ENCODE measurements around the gene GLB1L3.

GLB1L3 gene

GRCh38 chr11:134236834-134237556, 39.2 kb upstream of the GLB1L3 start:
- H3K4me1 ChIP-seq (ENCODE audit: control insufficient read depth in 1 of 2, insufficient read depth in 2 of 2, low read length in 2 of 2): no peaks in the 10 kb centered on the region

GRCh38 chr11:134237557-134237922, 38.6 kb upstream of the GLB1L3 start:
- H3K27me3 ChIP-seq (ENCODE audit: control insufficient read depth in 1 of 2, insufficient read depth in 2 of 2, low read length in 2 of 2): no peaks in the 10 kb centered on the region
- H3K27ac ChIP-seq (ENCODE audit: low read depth, low read length): no peak overlapping the region
- H3K4me1 ChIP-seq (ENCODE audit: control insufficient read depth in 1 of 2, insufficient read depth in 2 of 2, low read length in 2 of 2): no peaks in the 10 kb centered on the region
- H3K9me3 ChIP-seq (ENCODE audit: control insufficient read depth in 1 of 2, low read length in 2 of 2): no peaks in the 10 kb centered on the region
- H3K36me3 ChIP-seq (ENCODE audit: control insufficient read depth in 1 of 2, insufficient read depth in 2 of 2, low read length in 2 of 2): peaks cover 35 to 51% of the 10 kb centered on the region in 2 donors
- no peak overlapping the region for H3K4me3 ChIP-seq (ENCODE audit: low read depth in 1 of 2, low read length in 2 of 2)
- H3K9ac ChIP-seq (ENCODE audit: low read depth in 1 of 2, low read length in 2 of 2): no peak overlapping the region

More at GRCh38 chr11:134236834-134237556, 39.2 kb upstream of the GLB1L3 start:
- no peak overlapping the region for H3K4me3 ChIP-seq (ENCODE audit: low read depth in 1 of 2, low read length in 2 of 2)
- H3K27me3 ChIP-seq (ENCODE audit: control insufficient read depth in 1 of 2, insufficient read depth in 2 of 2, low read length in 2 of 2): no peaks in the 10 kb centered on the region
- H3K27ac ChIP-seq (ENCODE audit: low read depth, low read length): no peak overlapping the region
- H3K9me3 ChIP-seq (ENCODE audit: control insufficient read depth in 1 of 2, low read length in 2 of 2): no peaks in the 10 kb centered on the region
- no peak overlapping the region for H3K9ac ChIP-seq (ENCODE audit: low read depth in 1 of 2, low read length in 2 of 2)
- peaks cover 29 to 46% of the 10 kb centered on the region in 2 donors for H3K36me3 ChIP-seq (ENCODE audit: control insufficient read depth in 1 of 2, insufficient read depth in 2 of 2, low read length in 2 of 2)

GRCh38 chr11:134238956-134239355, 37.2 kb upstream of the GLB1L3 start:
- Histone ChIP-seq H3K27ac (ENCODE audit: low read depth, low read length) (no peak overlapping the region), H3K9me3 (ENCODE audit: control insufficient read depth in 1 of 2, low read length in 2 of 2) (no peaks in the 10 kb centered on the region), H3K4me1 (ENCODE audit: control insufficient read depth in 1 of 2, insufficient read depth in 2 of 2, low read length in 2 of 2) (no peaks in the 10 kb centered on the region), H3K27me3 (ENCODE audit: control insufficient read depth in 1 of 2, insufficient read depth in 2 of 2, low read length in 2 of 2) (no peaks in the 10 kb centered on the region), H3K4me3 (ENCODE audit: low read depth in 1 of 2, low read length in 2 of 2) (no peak overlapping the region), H3K36me3 (ENCODE audit: control insufficient read depth in 1 of 2, insufficient read depth in 2 of 2, low read length in 2 of 2) (peaks cover 48 to 66% of the 10 kb centered on the region in 2 donors), H3K9ac (ENCODE audit: low read depth in 1 of 2, low read length in 2 of 2) (no peak overlapping the region)

GRCh38 chr11:134240592-134240991, 35.6 kb upstream of the GLB1L3 start:
- Histone ChIP-seq H3K9ac (ENCODE audit: low read depth in 1 of 2, low read length in 2 of 2) (no peak overlapping the region), H3K9me3 (ENCODE audit: control insufficient read depth in 1 of 2, low read length in 2 of 2) (no peaks in the 10 kb centered on the region), H3K27ac (ENCODE audit: low read depth, low read length) (no peak overlapping the region), H3K4me3 (ENCODE audit: low read depth in 1 of 2, low read length in 2 of 2) (no peak overlapping the region), H3K36me3 (ENCODE audit: control insufficient read depth in 1 of 2, insufficient read depth in 2 of 2, low read length in 2 of 2) (peaks cover 51 to 74% of the 10 kb centered on the region in 2 donors), H3K4me1 (ENCODE audit: control insufficient read depth in 1 of 2, insufficient read depth in 2 of 2, low read length in 2 of 2) (no peaks in the 10 kb centered on the region), H3K27me3 (ENCODE audit: control insufficient read depth in 1 of 2, insufficient read depth in 2 of 2, low read length in 2 of 2) (no peaks in the 10 kb centered on the region)

- H3K9me3 ChIP-seq (ENCODE audit: control insufficient read depth in 1 of 2, low read length in 2 of 2): no peaks in the 10 kb centered on the region
- no peaks in the 10 kb centered on the region for H3K4me1 ChIP-seq (ENCODE audit: control insufficient read depth in 1 of 2, insufficient read depth in 2 of 2, low read length in 2 of 2)
- H3K27me3 ChIP-seq (ENCODE audit: control insufficient read depth in 1 of 2, insufficient read depth in 2 of 2, low read length in 2 of 2): no peaks in the 10 kb centered on the region
- H3K4me3 ChIP-seq (ENCODE audit: low read depth in 1 of 2, low read length in 2 of 2): no peak overlapping the region
- H3K9ac ChIP-seq (ENCODE audit: low read depth in 1 of 2, low read length in 2 of 2): no peak overlapping the region
- H3K27ac ChIP-seq (ENCODE audit: low read depth, low read length): no peak overlapping the region
- H3K36me3 ChIP-seq (ENCODE audit: control insufficient read depth in 1 of 2, insufficient read depth in 2 of 2, low read length in 2 of 2): peaks cover 51 to 86% of the 10 kb centered on the region in 2 donors
Observed at GRCh38 chr11:134242376-134242775, 33.8 kb upstream of the GLB1L3 start.

- Histone ChIP-seq H3K27ac (ENCODE audit: low read depth, low read length) (no peak overlapping the region), H3K9me3 (ENCODE audit: control insufficient read depth in 1 of 2, low read length in 2 of 2) (no peaks in the 10 kb centered on the region), H3K9ac (ENCODE audit: low read depth in 1 of 2, low read length in 2 of 2) (no peak overlapping the region), H3K36me3 (ENCODE audit: control insufficient read depth in 1 of 2, insufficient read depth in 2 of 2, low read length in 2 of 2) (peaks cover 59 to 97% of the 10 kb centered on the region in 2 donors), H3K4me3 (ENCODE audit: low read depth in 1 of 2, low read length in 2 of 2) (no peak overlapping the region), H3K27me3 (ENCODE audit: control insufficient read depth in 1 of 2, insufficient read depth in 2 of 2, low read length in 2 of 2) (no peaks in the 10 kb centered on the region), H3K4me1 (ENCODE audit: control insufficient read depth in 1 of 2, insufficient read depth in 2 of 2, low read length in 2 of 2) (no peaks in the 10 kb centered on the region)
Observed at GRCh38 chr11:134243913-134244312, 32.3 kb upstream of the GLB1L3 start.

GRCh38 chr11:134244593-134244992, 31.6 kb upstream of the GLB1L3 start:
- Histone ChIP-seq H3K4me1 (ENCODE audit: control insufficient read depth in 1 of 2, insufficient read depth in 2 of 2, low read length in 2 of 2) (no peaks in the 10 kb centered on the region), H3K36me3 (ENCODE audit: control insufficient read depth in 1 of 2, insufficient read depth in 2 of 2, low read length in 2 of 2) (peaks cover 57 to 94% of the 10 kb centered on the region in 2 donors), H3K4me3 (ENCODE audit: low read depth in 1 of 2, low read length in 2 of 2) (no peak overlapping the region), H3K27ac (ENCODE audit: low read depth, low read length) (no peak overlapping the region), H3K9me3 (ENCODE audit: control insufficient read depth in 1 of 2, low read length in 2 of 2) (no peaks in the 10 kb centered on the region), H3K27me3 (ENCODE audit: control insufficient read depth in 1 of 2, insufficient read depth in 2 of 2, low read length in 2 of 2) (no peaks in the 10 kb centered on the region), H3K9ac (ENCODE audit: low read depth in 1 of 2, low read length in 2 of 2) (no peak overlapping the region)

- Histone ChIP-seq H3K9me3 (ENCODE audit: control insufficient read depth in 1 of 2, low read length in 2 of 2) (no peaks in the 10 kb centered on the region), H3K27me3 (ENCODE audit: control insufficient read depth in 1 of 2, insufficient read depth in 2 of 2, low read length in 2 of 2) (no peaks in the 10 kb centered on the region), H3K4me1 (ENCODE audit: control insufficient read depth in 1 of 2, insufficient read depth in 2 of 2, low read length in 2 of 2) (no peaks in the 10 kb centered on the region), H3K36me3 (ENCODE audit: control insufficient read depth in 1 of 2, insufficient read depth in 2 of 2, low read length in 2 of 2) (peaks cover 51 to 94% of the 10 kb centered on the region in 2 donors), H3K4me3 (ENCODE audit: low read depth in 1 of 2, low read length in 2 of 2) (no peak overlapping the region), H3K27ac (ENCODE audit: low read depth, low read length) (no peak overlapping the region), H3K9ac (ENCODE audit: low read depth in 1 of 2, low read length in 2 of 2) (no peak overlapping the region)
Observed at GRCh38 chr11:134245434-134245833, 30.7 kb upstream of the GLB1L3 start.

GRCh38 chr11:134246100-134246499, 30.1 kb upstream of the GLB1L3 start:
- peaks cover 51 to 96% of the 10 kb centered on the region in 2 donors for H3K36me3 ChIP-seq (ENCODE audit: control insufficient read depth in 1 of 2, insufficient read depth in 2 of 2, low read length in 2 of 2)
- H3K27ac ChIP-seq (ENCODE audit: low read depth, low read length): no peak overlapping the region
- H3K27me3 ChIP-seq (ENCODE audit: control insufficient read depth in 1 of 2, insufficient read depth in 2 of 2, low read length in 2 of 2): no peaks in the 10 kb centered on the region

GRCh38 chr11:134246678-134247077, 29.5 kb upstream of the GLB1L3 start:
- no peaks in the 10 kb centered on the region for H3K9me3 ChIP-seq (ENCODE audit: control insufficient read depth in 1 of 2, low read length in 2 of 2)
- peaks cover 45 to 92% of the 10 kb centered on the region in 2 donors for H3K36me3 ChIP-seq (ENCODE audit: control insufficient read depth in 1 of 2, insufficient read depth in 2 of 2, low read length in 2 of 2)
- peaks cover 0 to 2% of the 10 kb centered on the region in 2 donors for H3K4me1 ChIP-seq (ENCODE audit: control insufficient read depth in 1 of 2, insufficient read depth in 2 of 2, low read length in 2 of 2)
- no peak overlapping the region for H3K4me3 ChIP-seq (ENCODE audit: low read depth in 1 of 2, low read length in 2 of 2)
- H3K27ac ChIP-seq (ENCODE audit: low read depth, low read length): no peak overlapping the region
- no peak overlapping the region for H3K9ac ChIP-seq (ENCODE audit: low read depth in 1 of 2, low read length in 2 of 2)
- H3K27me3 ChIP-seq (ENCODE audit: control insufficient read depth in 1 of 2, insufficient read depth in 2 of 2, low read length in 2 of 2): no peaks in the 10 kb centered on the region

More at GRCh38 chr11:134246100-134246499, 30.1 kb upstream of the GLB1L3 start:
- Histone ChIP-seq H3K4me3 (ENCODE audit: low read depth in 1 of 2, low read length in 2 of 2) (no peak overlapping the region), H3K9me3 (ENCODE audit: control insufficient read depth in 1 of 2, low read length in 2 of 2) (no peaks in the 10 kb centered on the region), H3K9ac (ENCODE audit: low read depth in 1 of 2, low read length in 2 of 2) (no peak overlapping the region), H3K4me1 (ENCODE audit: control insufficient read depth in 1 of 2, insufficient read depth in 2 of 2, low read length in 2 of 2) (no peaks in the 10 kb centered on the region)

Data from duodenal mucosa (tissue), 2 donors.